IPS-15b (cell line): ENCODE results near the gene KLHL17.

Source experiments
- H3K27me3 ChIP-seq: one replicate; pipeline ENCODE4 v1.6.1; 2013; ENCODE audit warnings: low read length; ENCODE audit not compliant: control insufficient read depth, insufficient read depth
- H3K36me3 ChIP-seq: one replicate; pipeline ENCODE4 v1.6.1; 2013; ENCODE audit warnings: low read length; ENCODE audit not compliant: control insufficient read depth, insufficient read depth
- H3K4me1 ChIP-seq: one replicate; pipeline ENCODE4 v1.6.1; 2013; ENCODE audit warnings: mild to moderate bottlenecking, low read length; ENCODE audit not compliant: control insufficient read depth, insufficient read depth
- H3K4me3 ChIP-seq: one replicate; pipeline ENCODE4 v1.5.1; 2013; ENCODE audit warnings: low read depth, low read length
- H3K9ac ChIP-seq: one replicate; pipeline ENCODE4 v1.6.1; 2013; ENCODE audit warnings: low read depth, mild to moderate bottlenecking, low read length
- H3K9me3 ChIP-seq: one replicate; pipeline ENCODE4 v1.6.1; 2013; ENCODE audit warnings: mild to moderate bottlenecking, low read length; ENCODE audit not compliant: control insufficient read depth, insufficient read depth

Gene KLHL17

GRCh38 chr1:947958-948357 lies 12.4 kb upstream of the KLHL17 start:
- no peak overlapping the region for H3K9ac ChIP-seq
- H3K9me3 ChIP-seq: no peaks in the 10 kb centered on the region
- no peak overlapping the region for H3K4me3 ChIP-seq
- peaks cover 5% of the 10 kb centered on the region for H3K27me3 ChIP-seq
- peaks cover 66% of the 10 kb centered on the region for H3K36me3 ChIP-seq
- H3K4me1 ChIP-seq: no peaks in the 10 kb centered on the region

- peaks cover 82% of the 10 kb centered on the region for H3K36me3 ChIP-seq
- H3K9ac ChIP-seq: no peak overlapping the region
- H3K27me3 ChIP-seq: no peaks in the 10 kb centered on the region
- no peak overlapping the region for H3K4me3 ChIP-seq
- no peaks in the 10 kb centered on the region for H3K9me3 ChIP-seq
- no peaks in the 10 kb centered on the region for H3K4me1 ChIP-seq
Measured at GRCh38 chr1:950268-950667, 10.1 kb upstream of the KLHL17 start.

GRCh38 chr1:950881-951280 lies 9.5 kb upstream of the KLHL17 start:
- no peaks in the 10 kb centered on the region for H3K4me1 ChIP-seq
- no peaks in the 10 kb centered on the region for H3K9me3 ChIP-seq
- H3K27me3 ChIP-seq: no peaks in the 10 kb centered on the region
- H3K9ac ChIP-seq: no peak overlapping the region
- no peak overlapping the region for H3K4me3 ChIP-seq
- H3K36me3 ChIP-seq: peaks cover 81% of the 10 kb centered on the region

GRCh38 chr1:951364-951763 lies 9.0 kb upstream of the KLHL17 start:
- H3K27me3 ChIP-seq: no peaks in the 10 kb centered on the region
- no peak overlapping the region for H3K4me3 ChIP-seq
- H3K9me3 ChIP-seq: no peaks in the 10 kb centered on the region
- H3K36me3 ChIP-seq: peaks cover 84% of the 10 kb centered on the region
- no peaks in the 10 kb centered on the region for H3K4me1 ChIP-seq
- no peak overlapping the region for H3K9ac ChIP-seq

GRCh38 chr1:952201-952600 lies 8.2 kb upstream of the KLHL17 start:
- Histone ChIP-seq H3K36me3 (peaks cover 88% of the 10 kb centered on the region), H3K4me3 (no peak overlapping the region), H3K9me3 (no peaks in the 10 kb centered on the region), H3K4me1 (no peaks in the 10 kb centered on the region), H3K9ac (no peak overlapping the region), H3K27me3 (no peaks in the 10 kb centered on the region)

- H3K9ac ChIP-seq: no peak overlapping the region
- no peaks in the 10 kb centered on the region for H3K27me3 ChIP-seq
- H3K4me1 ChIP-seq: no peaks in the 10 kb centered on the region
- no peaks in the 10 kb centered on the region for H3K9me3 ChIP-seq
- H3K4me3 ChIP-seq: no peak overlapping the region
- peaks cover 87% of the 10 kb centered on the region for H3K36me3 ChIP-seq
Measured at GRCh38 chr1:952603-953002, 7.8 kb upstream of the KLHL17 start.

- Histone ChIP-seq H3K36me3 (peaks cover 82% of the 10 kb centered on the region), H3K4me1 (no peaks in the 10 kb centered on the region)
Measured at GRCh38 chr1:953524-954320, 6.7 kb upstream of the KLHL17 start.

GRCh38 chr1:954927-955326 lies 5.5 kb upstream of the KLHL17 start:
- H3K27me3 ChIP-seq: peaks cover 4% of the 10 kb centered on the region
- no peak overlapping the region for H3K4me3 ChIP-seq
- no peak overlapping the region for H3K9ac ChIP-seq
- peaks cover 69% of the 10 kb centered on the region for H3K36me3 ChIP-seq
- H3K4me1 ChIP-seq: no peaks in the 10 kb centered on the region
- no peaks in the 10 kb centered on the region for H3K9me3 ChIP-seq

More at GRCh38 chr1:953524-954320, 6.7 kb upstream of the KLHL17 start:
- Histone ChIP-seq H3K27me3 (no peaks in the 10 kb centered on the region), H3K9ac (no peak overlapping the region), H3K4me3 (no peak overlapping the region), H3K9me3 (no peaks in the 10 kb centered on the region)

- peaks cover 4% of the 10 kb centered on the region for H3K27me3 ChIP-seq
- H3K4me3 ChIP-seq: no peak overlapping the region
- H3K9ac ChIP-seq: no peak overlapping the region
- H3K36me3 ChIP-seq: peaks cover 64% of the 10 kb centered on the region
- no peaks in the 10 kb centered on the region for H3K4me1 ChIP-seq
- H3K9me3 ChIP-seq: no peaks in the 10 kb centered on the region
Measured at GRCh38 chr1:955474-955873, 4.9 kb upstream of the KLHL17 start.

GRCh38 chr1:956636-957035 lies 3.7 kb upstream of the KLHL17 start:
- H3K4me1 ChIP-seq: no peaks in the 10 kb centered on the region
- peaks cover 10% of the 10 kb centered on the region for H3K27me3 ChIP-seq
- no peak overlapping the region for H3K4me3 ChIP-seq
- H3K9me3 ChIP-seq: no peaks in the 10 kb centered on the region
- no peak overlapping the region for H3K9ac ChIP-seq
- H3K36me3 ChIP-seq: peaks cover 55% of the 10 kb centered on the region

GRCh38 chr1:958823-959730 lies 1.3 kb upstream of the KLHL17 start, which contains the start of gene NOC2L:
Gene NOC2L, minus strand, starts transcription at chr1:959256. Its CDS starts 16 bp downstream, at chr1:959240.
- H3K27me3 ChIP-seq: peaks cover 12% of the 10 kb centered on the region
- H3K9ac ChIP-seq: peak within 1 kb of the TSS; percentile 81
- H3K4me1 ChIP-seq: no peaks in the 10 kb centered on the region
- H3K9me3 ChIP-seq: no peaks in the 10 kb centered on the region
- peak within 1 kb of the TSS; percentile 93 for H3K4me3 ChIP-seq
- peaks cover 45% of the 10 kb centered on the region for H3K36me3 ChIP-seq
